ENCODE measurements around the gene MAPK10. TPM values are rescaled to one million over a fixed set of nuclear protein-coding genes. Genes with fewer than 3 reads are reported as not detected.

Gene MAPK10
- total and polyA plus RNA-seq, 2 experiments from 2014 or later, result 5.9 to 14.8 TPM

- H3K36me3 ChIP-seq (replicated peaks; ENCODE audit: insufficient read depth, low read depth), result no peaks in the 10 kb centered on the region
- H3K27me3 ChIP-seq, result no peaks in the 10 kb centered on the region
- no peak for DNase-seq (ENCODE audit: low spot score)
- WGBS (ENCODE audit: low lambda C conversion rate, missing lambda C conversion rate), result 71% methylated on average over 4 of the region's 4 CpGs
- no peaks in the 10 kb centered on the region for H3K9me2 ChIP-seq (replicated peaks; ENCODE audit: insufficient read depth)
- no peak overlapping the region for H3K27ac ChIP-seq
- no peaks in the 10 kb centered on the region for H3K9me3 ChIP-seq (ENCODE audit: low read depth)
- H3K4me1 ChIP-seq (ENCODE audit: insufficient read depth), result no peaks in the 10 kb centered on the region
- H3K4me2 ChIP-seq, result no peak overlapping the region
- no peak overlapping the region for H2AFZ ChIP-seq
- H3K4me3 ChIP-seq, result no peak overlapping the region
- H3K79me2 ChIP-seq, result no peaks in the 10 kb centered on the region
- TF ChIP-seq EZH2 (IDR thresholded peaks at IDR 0.05; ENCODE audit: borderline replicate concordance), result no peak
- TF ChIP-seq CTCF (IDR thresholded peaks at IDR 0.05; ENCODE audit: poor library complexity), result no peak
- TF ChIP-seq EZH2phosphoT487 (IDR thresholded peaks at IDR 0.05; ENCODE audit: low read depth, severe bottlenecking, unreplicated experiment), result no peak
- no peaks in the 10 kb centered on the region for H4K20me1 ChIP-seq (ENCODE audit: insufficient read depth, poor library complexity, severe bottlenecking)
These were observed 40.4 kb upstream of the MAPK10 start for GRCh38 chr4:86400216-86400615.

GRCh38 chr4:86398187-86398586, 38.3 kb upstream of the MAPK10 start:
- Histone ChIP-seq H4K20me1 (ENCODE audit: insufficient read depth, poor library complexity, severe bottlenecking) (no peaks in the 10 kb centered on the region), H3K9me2 (replicated peaks; ENCODE audit: insufficient read depth) (no peaks in the 10 kb centered on the region), H3K4me3 (no peak overlapping the region), H3K27me3 (no peaks in the 10 kb centered on the region), H3K4me2 (no peak overlapping the region), H3K36me3 (replicated peaks; ENCODE audit: insufficient read depth, low read depth) (no peaks in the 10 kb centered on the region), H3K79me2 (no peaks in the 10 kb centered on the region), H3K4me1 (ENCODE audit: insufficient read depth) (no peaks in the 10 kb centered on the region), H2AFZ (no peak overlapping the region), H3K27ac (no peak overlapping the region), H3K9me3 (ENCODE audit: low read depth) (no peaks in the 10 kb centered on the region)
- no peak for DNase-seq (ENCODE audit: low spot score)
- TF ChIP-seq CTCF (IDR thresholded peaks at IDR 0.05; ENCODE audit: poor library complexity), result no peak
- TF ChIP-seq EZH2 (IDR thresholded peaks at IDR 0.05; ENCODE audit: borderline replicate concordance), result no peak
- TF ChIP-seq EZH2phosphoT487 (IDR thresholded peaks at IDR 0.05; ENCODE audit: low read depth, severe bottlenecking, unreplicated experiment), result no peak
- WGBS (ENCODE audit: low lambda C conversion rate, missing lambda C conversion rate), result 94% methylated on average over 1 of the region's 1 CpG

DNA sequence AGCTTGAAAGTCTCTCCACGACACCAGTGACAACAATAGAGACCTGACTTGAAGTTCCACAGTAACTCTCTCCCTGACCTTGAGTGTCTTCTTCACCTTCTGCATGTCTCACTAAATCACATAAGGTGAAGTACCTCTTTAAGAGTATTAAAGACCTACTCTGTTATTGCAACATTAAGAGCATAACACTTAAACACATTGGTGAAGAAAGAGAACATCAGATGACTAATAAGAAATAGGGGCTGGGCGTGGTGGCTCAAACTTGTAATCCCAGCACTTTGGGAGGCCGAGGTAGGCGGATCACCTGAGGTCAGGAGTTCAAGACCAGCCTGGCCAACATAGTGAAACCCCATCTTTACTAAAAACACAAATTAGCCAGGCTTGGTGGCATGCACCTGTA, 33.9 kb upstream of the MAPK10 start:
- Histone ChIP-seq H3K79me2 (no peaks in the 10 kb centered on the region), H3K36me3 (replicated peaks; ENCODE audit: insufficient read depth, low read depth) (no peaks in the 10 kb centered on the region)

More for the DNA sequence above, 33.9 kb upstream of the MAPK10 start:
- Histone ChIP-seq H3K4me3 (no peak overlapping the region), H4K20me1 (ENCODE audit: insufficient read depth, poor library complexity, severe bottlenecking) (no peaks in the 10 kb centered on the region), H3K27ac (no peak overlapping the region), H3K9me3 (ENCODE audit: low read depth) (no peaks in the 10 kb centered on the region), H3K4me1 (ENCODE audit: insufficient read depth) (no peaks in the 10 kb centered on the region), H2AFZ (no peak overlapping the region), H3K27me3 (no peaks in the 10 kb centered on the region), H3K9me2 (replicated peaks; ENCODE audit: insufficient read depth) (no peaks in the 10 kb centered on the region), H3K4me2 (no peak overlapping the region)
- DNase-seq (ENCODE audit: low spot score), result no peak
- 87% methylated on average over 4 of the region's 4 CpGs for WGBS (ENCODE audit: low lambda C conversion rate, missing lambda C conversion rate)
- TF ChIP-seq EZH2phosphoT487 (IDR thresholded peaks at IDR 0.05; ENCODE audit: low read depth, severe bottlenecking, unreplicated experiment) (no peak), EZH2 (IDR thresholded peaks at IDR 0.05; ENCODE audit: borderline replicate concordance) (no peak), CTCF (IDR thresholded peaks at IDR 0.05; ENCODE audit: poor library complexity) (no peak)

Data from hepatocyte (in vitro differentiated cells).